BLaER1 treated with 17β-estradiol and CSF1 and Interleukin-3, amounts not matched to agents 10 nM and 100 nM (cell line): Measurements from ENCODE around the gene SCN4A.

ENCODE experiments used
- H3K27ac ChIP-seq, 11 experiments: shearing (Covaris generic); formaldehyde crosslinking; 2 replicates each; pipeline ENCODE4 v1.8.1; 2022
- H3K27me3 ChIP-seq, 11 experiments: shearing (Covaris generic); formaldehyde crosslinking; 2 replicates each; pipeline ENCODE4 v1.8.1; 2022
- H3K36me3 ChIP-seq, 11 experiments: shearing (Covaris generic); formaldehyde crosslinking; 2 replicates each; pipeline ENCODE4 v1.8.1; 2022
- H3K4me1 ChIP-seq, 10 experiments: shearing (Covaris generic); formaldehyde crosslinking; 2 replicates each; pipeline ENCODE4 v1.8.1; 2022
- H3K4me2 ChIP-seq, 11 experiments: shearing (Covaris generic); formaldehyde crosslinking; 2 replicates each; pipeline ENCODE4 v1.8.1; 2022
- H3K4me3 ChIP-seq, 10 experiments: shearing (Covaris generic); formaldehyde crosslinking; 2 replicates each; pipeline ENCODE4 v1.8.1; 2022
- H3K9ac ChIP-seq, 11 experiments: shearing (Covaris generic); formaldehyde crosslinking; 2 replicates each; pipeline ENCODE4 v1.8.1; 2022
- H3K9me3 ChIP-seq, 11 experiments: shearing (Covaris generic); formaldehyde crosslinking; replicated peaks in 1 of 11; 2 replicates each; pipeline ENCODE4 v1.8.1; 2022
- H4K20me1 ChIP-seq, 11 experiments: shearing (Covaris generic); formaldehyde crosslinking; 2 replicates each; pipeline ENCODE4 v1.8.1; 2022
- Cebpa-rat ChIP-seq, 11 experiments: shearing (Covaris generic); IDR thresholded peaks; 2 replicates each; pipeline ENCODE4 v1.8.1; 2022

The SCN4A gene

GRCh38 chr17:63944736-63945499 lies 27.8 kb downstream of the SCN4A start:
- Histone ChIP-seq H3K27ac (peak overlapping the region in 2 of 11 experiments; percentile 59 to 69; a peak in 2 of 22 replicates), H3K36me3 (no peaks in the 10 kb centered on the region), H3K4me1 (peaks cover 14 to 64% (median 57%) of the 10 kb centered on the region in 10 experiments), H3K4me3 (no peak overlapping the region), H4K20me1 (no peaks in the 10 kb centered on the region), H3K4me2 (peak overlapping the region in 8 of 11 experiments; percentile 80 to 100 (median 94); a peak in 15 of 22 replicates), H3K27me3 (no peaks in the 10 kb centered on the region), H3K9me3 (peaks cover 0 to 12% (median 0%) of the 10 kb centered on the region in 11 experiments; a peak in 3 of 22 replicates), H3K9ac (peak overlapping the region in 2 of 11 experiments; percentile 59 to 66; a peak in 2 of 22 replicates)
- TF ChIP-seq Cebpa-rat (IDR thresholded peaks at IDR 0.05) = no peak

GRCh38 chr17:63943745-63944144 lies 29.0 kb downstream of the SCN4A start:
- Histone ChIP-seq H3K36me3 (no peaks in the 10 kb centered on the region), H3K9me3 (peaks cover 0 to 12% (median 0%) of the 10 kb centered on the region in 11 experiments; a peak in 3 of 22 replicates), H3K4me3 (no peak overlapping the region), H3K27me3 (no peaks in the 10 kb centered on the region), H3K4me1 (peaks cover 22 to 64% (median 56%) of the 10 kb centered on the region in 10 experiments), H3K27ac (no peak overlapping the region), H3K4me2 (no peak overlapping the region), H4K20me1 (no peaks in the 10 kb centered on the region), H3K9ac (no peak overlapping the region)
- no peak for TF ChIP-seq Cebpa-rat (IDR thresholded peaks at IDR 0.05)

- Histone ChIP-seq H3K4me1 (peaks cover 29 to 64% (median 56%) of the 10 kb centered on the region in 10 experiments), H3K4me2 (no peak overlapping the region), H3K9ac (no peak overlapping the region), H3K27me3 (no peaks in the 10 kb centered on the region), H3K9me3 (peaks cover 0 to 12% (median 0%) of the 10 kb centered on the region in 11 experiments; a peak in 3 of 22 replicates), H3K4me3 (no peak overlapping the region), H3K27ac (no peak overlapping the region), H3K36me3 (no peaks in the 10 kb centered on the region), H4K20me1 (no peaks in the 10 kb centered on the region)
- TF ChIP-seq Cebpa-rat (IDR thresholded peaks at IDR 0.05) = no peak
These were observed 30.3 kb downstream of the SCN4A start for GRCh38 chr17:63942309-63942985.

- Histone ChIP-seq H3K36me3 (no peaks in the 10 kb centered on the region), H3K27ac (no peak overlapping the region), H3K4me3 (no peak overlapping the region), H4K20me1 (no peaks in the 10 kb centered on the region), H3K4me2 (no peak overlapping the region), H3K9ac (no peak overlapping the region), H3K27me3 (no peaks in the 10 kb centered on the region), H3K9me3 (peaks cover 0 to 12% (median 0%) of the 10 kb centered on the region in 11 experiments; a peak in 3 of 22 replicates), H3K4me1 (peaks cover 29 to 64% (median 57%) of the 10 kb centered on the region in 10 experiments)
- no peak for TF ChIP-seq Cebpa-rat (IDR thresholded peaks at IDR 0.05)
These were observed 31.0 kb downstream of the SCN4A start for GRCh38 chr17:63941751-63942150.

- H4K20me1 ChIP-seq = no peaks in the 10 kb centered on the region
- no peaks in the 10 kb centered on the region for H3K36me3 ChIP-seq
- peaks cover 24 to 60% (median 53%) of the 10 kb centered on the region in 10 experiments for H3K4me1 ChIP-seq
- no peak overlapping the region for H3K9ac ChIP-seq
- H3K27me3 ChIP-seq = no peaks in the 10 kb centered on the region
- H3K27ac ChIP-seq = no peak overlapping the region
- no peak for TF ChIP-seq Cebpa-rat (IDR thresholded peaks at IDR 0.05)
- H3K4me2 ChIP-seq = no peak overlapping the region
- H3K4me3 ChIP-seq = no peak overlapping the region
- H3K9me3 ChIP-seq = peaks cover 0 to 12% (median 0%) of the 10 kb centered on the region in 11 experiments; a peak in 3 of 22 replicates
These were observed 31.6 kb downstream of the SCN4A start for GRCh38 chr17:63941162-63941561.

GRCh38 chr17:63940584-63940983 lies 32.1 kb downstream of the SCN4A start:
- no peaks in the 10 kb centered on the region for H3K27me3 ChIP-seq
- no peak for TF ChIP-seq Cebpa-rat (IDR thresholded peaks at IDR 0.05)
- H4K20me1 ChIP-seq = no peaks in the 10 kb centered on the region
- peaks cover 0 to 12% (median 0%) of the 10 kb centered on the region in 11 experiments; a peak in 3 of 22 replicates for H3K9me3 ChIP-seq
- H3K36me3 ChIP-seq = no peaks in the 10 kb centered on the region
- no peak overlapping the region; a peak in 1 of 22 replicates for H3K9ac ChIP-seq
- H3K4me1 ChIP-seq = peaks cover 18 to 55% (median 48%) of the 10 kb centered on the region in 10 experiments
- no peak overlapping the region for H3K4me3 ChIP-seq
- no peak overlapping the region for H3K27ac ChIP-seq
- peak overlapping the region in 1 of 11 experiments; percentile 65; a peak in 1 of 22 replicates for H3K4me2 ChIP-seq

- Histone ChIP-seq H3K4me2 (peak overlapping the region in 8 of 11 experiments; percentile 4 to 67 (median 41); a peak in 9 of 22 replicates), H3K9me3 (peaks cover 0 to 12% (median 0%) of the 10 kb centered on the region in 11 experiments; a peak in 3 of 22 replicates), H3K9ac (peak overlapping the region in 2 of 11 experiments; percentile 13 to 35; a peak in 2 of 22 replicates), H3K4me1 (peaks cover 25 to 55% (median 47%) of the 10 kb centered on the region in 10 experiments), H3K36me3 (no peaks in the 10 kb centered on the region), H4K20me1 (no peaks in the 10 kb centered on the region), H3K27ac (peak overlapping the region in 2 of 11 experiments; percentile 9 to 22; a peak in 1 of 22 replicates), H3K4me3 (no peak overlapping the region), H3K27me3 (no peaks in the 10 kb centered on the region)
- no peak for TF ChIP-seq Cebpa-rat (IDR thresholded peaks at IDR 0.05)
These were observed 32.8 kb downstream of the SCN4A start for GRCh38 chr17:63939884-63940283.

GRCh38 chr17:63939401-63939800 lies 33.3 kb downstream of the SCN4A start:
- Histone ChIP-seq H3K9ac (peak overlapping the region in 2 of 11 experiments; percentile 13 to 35; a peak in 2 of 22 replicates), H3K36me3 (no peaks in the 10 kb centered on the region), H3K27ac (peak overlapping the region in 2 of 11 experiments; percentile 9 to 22; a peak in 2 of 22 replicates), H3K27me3 (no peaks in the 10 kb centered on the region), H3K4me2 (peak overlapping the region in 9 of 11 experiments; percentile 4 to 67 (median 47); a peak in 12 of 22 replicates), H3K4me3 (no peak overlapping the region), H4K20me1 (no peaks in the 10 kb centered on the region), H3K9me3 (peaks cover 0 to 12% (median 0%) of the 10 kb centered on the region in 11 experiments; a peak in 3 of 22 replicates), H3K4me1 (peaks cover 30 to 55% (median 49%) of the 10 kb centered on the region in 10 experiments)
- no peak for TF ChIP-seq Cebpa-rat (IDR thresholded peaks at IDR 0.05)
